Endothelial cell (in vitro differentiated cells): ENCODE results near the gene NAA16. TPM values are rescaled to one million over a fixed set of nuclear protein-coding genes. Genes with fewer than 3 reads are reported as not detected.

Experiments used
- DNase-seq: peaks from one replicate; pipeline ENCODE4 v3.0.0; 2021; ENCODE audit warnings: low spot score
- H3K27ac Mint-ChIP-seq: one replicate; pipeline ENCODE4 v1.8.0; 2021; ENCODE audit warnings: mixed read lengths, inconsistent platforms; ENCODE audit not compliant: unreplicated experiment
- H3K27me3 Mint-ChIP-seq: one replicate; pipeline ENCODE4 v1.8.0; 2021; ENCODE audit warnings: mild to moderate bottlenecking, moderate library complexity, mixed read lengths, inconsistent platforms; ENCODE audit not compliant: unreplicated experiment
- H3K36me3 Mint-ChIP-seq: one replicate; pipeline ENCODE4 v1.8.0; 2021; ENCODE audit warnings: mild to moderate bottlenecking, low read depth, mixed read lengths, inconsistent platforms; ENCODE audit not compliant: unreplicated experiment
- H3K4me1 Mint-ChIP-seq: one replicate; pipeline ENCODE4 v1.8.0; 2021; ENCODE audit warnings: mild to moderate bottlenecking, mixed read lengths, inconsistent platforms; ENCODE audit not compliant: unreplicated experiment
- H3K4me3 Mint-ChIP-seq: one replicate; pipeline ENCODE4 v1.8.0; 2021; ENCODE audit warnings: mild to moderate bottlenecking, mixed read lengths, inconsistent platforms; ENCODE audit not compliant: unreplicated experiment
- H3K9me3 Mint-ChIP-seq: one replicate; pipeline ENCODE4 v1.8.0; 2021; ENCODE audit warnings: mixed read lengths, inconsistent platforms; ENCODE audit not compliant: unreplicated experiment
- total RNA-seq: library from RNA; stranded (reverse); fragmentation: NEBNext Ultra II Directional; extraction: Animal tissue kit (Norgen Biotek cat#: 25700); gene quantifications from one replicate; pipeline ENCODE4 v1.2.1, GENCODE V29; 2021; ENCODE audit not compliant: unreplicated experiment
- TF ChIP-seq, protein P1 (sequence below): fragments of 200-600 bp; sonication (generic); IDR thresholded peaks from one replicate; pipeline ENCODE4 v1.5.0; 2021; ENCODE audit warnings: antibody characterized with exemption; ENCODE audit not compliant: unreplicated experiment

The NAA16 gene
- total RNA-seq, 1 donor from 2014 or later, result 23.6 TPM

- Mint-ChIP-seq H3K27ac (no peak overlapping the region), H3K36me3 (no peaks in the 10 kb centered on the region), H3K4me3 (no peak overlapping the region), H3K4me1 (no peaks in the 10 kb centered on the region), H3K27me3 (peaks cover 1% of the 10 kb centered on the region), H3K9me3 (no peaks in the 10 kb centered on the region)
- TF ChIP-seq, protein P1, sequence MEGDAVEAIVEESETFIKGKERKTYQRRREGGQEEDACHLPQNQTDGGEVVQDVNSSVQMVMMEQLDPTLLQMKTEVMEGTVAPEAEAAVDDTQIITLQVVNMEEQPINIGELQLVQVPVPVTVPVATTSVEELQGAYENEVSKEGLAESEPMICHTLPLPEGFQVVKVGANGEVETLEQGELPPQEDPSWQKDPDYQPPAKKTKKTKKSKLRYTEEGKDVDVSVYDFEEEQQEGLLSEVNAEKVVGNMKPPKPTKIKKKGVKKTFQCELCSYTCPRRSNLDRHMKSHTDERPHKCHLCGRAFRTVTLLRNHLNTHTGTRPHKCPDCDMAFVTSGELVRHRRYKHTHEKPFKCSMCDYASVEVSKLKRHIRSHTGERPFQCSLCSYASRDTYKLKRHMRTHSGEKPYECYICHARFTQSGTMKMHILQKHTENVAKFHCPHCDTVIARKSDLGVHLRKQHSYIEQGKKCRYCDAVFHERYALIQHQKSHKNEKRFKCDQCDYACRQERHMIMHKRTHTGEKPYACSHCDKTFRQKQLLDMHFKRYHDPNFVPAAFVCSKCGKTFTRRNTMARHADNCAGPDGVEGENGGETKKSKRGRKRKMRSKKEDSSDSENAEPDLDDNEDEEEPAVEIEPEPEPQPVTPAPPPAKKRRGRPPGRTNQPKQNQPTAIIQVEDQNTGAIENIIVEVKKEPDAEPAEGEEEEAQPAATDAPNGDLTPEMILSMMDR, result no peak
- no peak for DNase-seq
Measured at GRCh38 chr13:41409611-41410010, 98.5 kb downstream of the NAA16 start.

GRCh38 chr13:41411060-41411459 is 100.0 kb downstream of the NAA16 start:
- TF ChIP-seq, protein P1, result no peak
- Mint-ChIP-seq H3K4me3 (no peak overlapping the region), H3K27me3 (peaks cover 1% of the 10 kb centered on the region), H3K4me1 (no peaks in the 10 kb centered on the region), H3K9me3 (no peaks in the 10 kb centered on the region), H3K36me3 (no peaks in the 10 kb centered on the region), H3K27ac (no peak overlapping the region)
- DNase-seq, result no peak

- no peaks in the 10 kb centered on the region for H3K9me3 Mint-ChIP-seq
- DNase-seq, result peak; percentile 19
- no peaks in the 10 kb centered on the region for H3K4me1 Mint-ChIP-seq
- TF ChIP-seq, protein P1, result no peak
- H3K27me3 Mint-ChIP-seq, result peaks cover 1% of the 10 kb centered on the region
- H3K27ac Mint-ChIP-seq, result no peak overlapping the region
- H3K4me3 Mint-ChIP-seq, result no peak overlapping the region
- H3K36me3 Mint-ChIP-seq, result no peaks in the 10 kb centered on the region
Measured at GRCh38 chr13:41411522-41411921, 100.5 kb downstream of the NAA16 start.

- H3K27me3 Mint-ChIP-seq, result peaks cover 1% of the 10 kb centered on the region
- H3K4me1 Mint-ChIP-seq, result no peaks in the 10 kb centered on the region
- H3K4me3 Mint-ChIP-seq, result no peak overlapping the region
- H3K27ac Mint-ChIP-seq, result no peak overlapping the region
- TF ChIP-seq, protein P1, result no peak
- no peaks in the 10 kb centered on the region for H3K9me3 Mint-ChIP-seq
- DNase-seq, result no peak
- H3K36me3 Mint-ChIP-seq, result peaks cover 3% of the 10 kb centered on the region
Measured at GRCh38 chr13:41413872-41414271, 102.8 kb downstream of the NAA16 start.

GRCh38 chr13:41416276-41416675 is 105.2 kb downstream of the NAA16 start:
- TF ChIP-seq, protein P1, result no peak
- Mint-ChIP-seq H3K27me3 (peaks cover 1% of the 10 kb centered on the region), H3K4me1 (no peaks in the 10 kb centered on the region), H3K9me3 (no peaks in the 10 kb centered on the region), H3K27ac (no peak overlapping the region), H3K4me3 (no peak overlapping the region), H3K36me3 (peaks cover 3% of the 10 kb centered on the region)
- DNase-seq, result no peak
